SU-DHL-6 (cell line): ENCODE results near the gene ANKH.

Experiments used
- CTCF ChIP-seq: fragments of 200-600 bp; sonication (generic); IDR thresholded peaks from one replicate; pipeline ENCODE4 v1.5.1; 2017; ENCODE audit warnings: antibody characterized with exemption, mild to moderate bottlenecking, low read length, moderate library complexity; ENCODE audit not compliant: insufficient read depth, poor library complexity, severe bottlenecking
- EZH2phosphoT487 ChIP-seq: fragments of 200-600 bp; sonication (generic), shearing (Covaris generic); conservative IDR thresholded peaks from 2 replicates; pipeline ENCODE4 v1.6.1; 2018; ENCODE audit warnings: mild to moderate bottlenecking, antibody characterized with exemption, low read length, moderate library complexity, mixed read lengths

GRCh38 chr5:14810928-14811572 lies 60.5 kb downstream of the ANKH start:
- TF ChIP-seq CTCF (no peak), EZH2phosphoT487 (no peak)
